Chondrocyte (in vitro differentiated cells): ENCODE results near the gene PHACTR1. TPM values are rescaled to one million over a fixed set of nuclear protein-coding genes. Genes with fewer than 3 reads are reported as not detected.
"Not testable (repeated sequence)": the region's sequence is repeated elsewhere in the genome, so short reads cannot be mapped to it uniquely, and the experiment has no call there.

Source experiments
- DNase-seq: peaks from one replicate; pipeline ENCODE4 v3.0.0; 2021; ENCODE audit warnings: mixed read lengths, low spot score
- H3K27ac Mint-ChIP-seq: one replicate; pipeline ENCODE4 v1.8.0; 2021; ENCODE audit warnings: mild to moderate bottlenecking, moderate library complexity, mixed read lengths; ENCODE audit not compliant: unreplicated experiment
- H3K27me3 Mint-ChIP-seq: 2 replicates; pipeline ENCODE4 v1.8.0; 2021; ENCODE audit warnings: low read depth, mixed read lengths
- H3K36me3 Mint-ChIP-seq: 2 replicates; pipeline ENCODE4 v1.8.0; 2021; ENCODE audit warnings: low read depth, mixed read lengths
- H3K4me1 Mint-ChIP-seq: 2 replicates; pipeline ENCODE4 v1.8.0; 2021; ENCODE audit warnings: low read depth, mild to moderate bottlenecking, mixed read lengths
- H3K4me3 Mint-ChIP-seq: one replicate; pipeline ENCODE4 v1.8.0; 2021; ENCODE audit warnings: mild to moderate bottlenecking, moderate library complexity, mixed read lengths; ENCODE audit not compliant: unreplicated experiment
- H3K9me3 Mint-ChIP-seq: 2 replicates; pipeline ENCODE4 v1.8.0; 2021; ENCODE audit warnings: low read depth, mixed read lengths
- CTCF ChIP-seq: fragments of 200-600 bp; sonication (generic); IDR thresholded peaks from 2 replicates; pipeline ENCODE4 v1.5.0; 2021; ENCODE audit warnings: antibody characterized with exemption, mild to moderate bottlenecking, moderate library complexity
- total RNA-seq: library from RNA; stranded (reverse); gene quantifications from 3 replicates; pipeline ENCODE4 v1.2.1, GENCODE V29; 2021

The PHACTR1 gene
- total RNA-seq, 1 donor from 2014 or later: 2.1 TPM

- H3K4me1 Mint-ChIP-seq: peaks cover 8% of the 10 kb centered on the region
- H3K4me3 Mint-ChIP-seq: no peak overlapping the region
- no peak overlapping the region for H3K27ac Mint-ChIP-seq
- H3K36me3 Mint-ChIP-seq: no peaks in the 10 kb centered on the region
- DNase-seq: no peak
- peaks cover 3% of the 10 kb centered on the region for H3K9me3 Mint-ChIP-seq
- no peak for TF ChIP-seq CTCF
- H3K27me3 Mint-ChIP-seq: peaks cover 40% of the 10 kb centered on the region
Measured at GRCh38 chr6:12751694-12752325, 35.2 kb downstream of the PHACTR1 start.

- no peak overlapping the region for H3K27ac Mint-ChIP-seq
- TF ChIP-seq CTCF: no peak
- peaks cover 36% of the 10 kb centered on the region for H3K27me3 Mint-ChIP-seq
- H3K36me3 Mint-ChIP-seq: no peaks in the 10 kb centered on the region
- DNase-seq: no peak
- no peak overlapping the region for H3K4me3 Mint-ChIP-seq
- H3K9me3 Mint-ChIP-seq: peaks cover 3% of the 10 kb centered on the region
- H3K4me1 Mint-ChIP-seq: peaks cover 8% of the 10 kb centered on the region
Measured at GRCh38 chr6:12753036-12753435, 36.5 kb downstream of the PHACTR1 start.

GRCh38 chr6:12760226-12760625 lies 43.7 kb downstream of the PHACTR1 start:
- Mint-ChIP-seq H3K4me1 (no peaks in the 10 kb centered on the region), H3K4me3 (no peak overlapping the region), H3K27ac (no peak overlapping the region), H3K27me3 (peaks cover 20% of the 10 kb centered on the region), H3K36me3 (no peaks in the 10 kb centered on the region), H3K9me3 (no peaks in the 10 kb centered on the region)
- TF ChIP-seq CTCF: no peak
- no peak for DNase-seq

GRCh38 chr6:12760911-12761310 lies 44.3 kb downstream of the PHACTR1 start:
- Mint-ChIP-seq H3K36me3 (no peaks in the 10 kb centered on the region), H3K4me3 (no peak overlapping the region), H3K27ac (no peak overlapping the region), H3K9me3 (no peaks in the 10 kb centered on the region), H3K27me3 (peaks cover 20% of the 10 kb centered on the region), H3K4me1 (no peaks in the 10 kb centered on the region)
- no peak for DNase-seq
- TF ChIP-seq CTCF: no peak

GRCh38 chr6:12761376-12762115 lies 45.0 kb downstream of the PHACTR1 start:
- H3K36me3 Mint-ChIP-seq: no peaks in the 10 kb centered on the region
- H3K27me3 Mint-ChIP-seq: peaks cover 20% of the 10 kb centered on the region
- H3K9me3 Mint-ChIP-seq: no peaks in the 10 kb centered on the region
- H3K27ac Mint-ChIP-seq: no peak overlapping the region
- H3K4me3 Mint-ChIP-seq: no peak overlapping the region
- no peak for DNase-seq
- TF ChIP-seq CTCF: no peak
- H3K4me1 Mint-ChIP-seq: no peaks in the 10 kb centered on the region

- not testable (repeated sequence) for H3K9me3 Mint-ChIP-seq, H3K27ac Mint-ChIP-seq, H3K4me1 Mint-ChIP-seq, H3K36me3 Mint-ChIP-seq, DNase-seq, H3K4me3 Mint-ChIP-seq
- H3K27me3 Mint-ChIP-seq: peaks cover 12% of the 10 kb centered on the region
Measured at GRCh38 chr6:12762731-12763434, 46.3 kb downstream of the PHACTR1 start.
